BJ (cell line): ENCODE measurements around the gene CERK. TPM values are rescaled to one million over a fixed set of nuclear protein-coding genes. Genes with fewer than 3 reads are reported as not detected.

Experiments used
- CTCF ChIA-PET: fragments of 350-600 bp; formaldehyde crosslinking; extraction: SDS; loops from one replicate; lab custom pipeline; 2021; ENCODE audit warnings: antibody characterized with exemption, inconsistent platforms; lab: Yijun Ruan, JAX
- POLR2A ChIA-PET: fragments of 300-600 bp; sonication (Branson Sonifier 250); formaldehyde crosslinking; extraction: SDS; loops from one replicate; lab custom pipeline; 2021; ENCODE audit warnings: antibody characterized with exemption; lab: Charles Lee
- DNase-seq: peaks from one replicate; pipeline ENCODE4 v3.0.0-alpha.2; 2011; ENCODE audit warnings: low read depth
- H3K27me3 ChIP-seq: 2 replicates; pipeline ENCODE4 v1.6.0; 2011; ENCODE audit warnings: low read length; ENCODE audit not compliant: control insufficient read depth, insufficient read depth
- H3K36me3 ChIP-seq: 2 replicates; pipeline ENCODE4 v1.5.1; 2011; ENCODE audit warnings: low read length; ENCODE audit not compliant: control insufficient read depth, insufficient read depth
- H3K4me3 ChIP-seq: 2 replicates; pipeline ENCODE4 v1.5.1; 2011; ENCODE audit warnings: low read depth, mild to moderate bottlenecking, control low read depth, low read length
- CTCF ChIP-seq: IDR thresholded peaks from 2 replicates; pipeline ENCODE4 v1.5.1; 2011; ENCODE audit warnings: low read depth, mild to moderate bottlenecking, control low read depth, inconsistent platforms, low read length, moderate library complexity; ENCODE audit not compliant: insufficient read depth
- polyA plus RNA-seq: library from polyadenylated mRNA; depleted of rRNA; stranded (reverse); fragments of >200 nt; gene quantifications from 2 replicates; pipeline ENCODE4 v1.2.3, GENCODE V29; 2011

CERK gene
- polyA plus RNA-seq, 1 experiment, result 32.6 TPM

DNA sequence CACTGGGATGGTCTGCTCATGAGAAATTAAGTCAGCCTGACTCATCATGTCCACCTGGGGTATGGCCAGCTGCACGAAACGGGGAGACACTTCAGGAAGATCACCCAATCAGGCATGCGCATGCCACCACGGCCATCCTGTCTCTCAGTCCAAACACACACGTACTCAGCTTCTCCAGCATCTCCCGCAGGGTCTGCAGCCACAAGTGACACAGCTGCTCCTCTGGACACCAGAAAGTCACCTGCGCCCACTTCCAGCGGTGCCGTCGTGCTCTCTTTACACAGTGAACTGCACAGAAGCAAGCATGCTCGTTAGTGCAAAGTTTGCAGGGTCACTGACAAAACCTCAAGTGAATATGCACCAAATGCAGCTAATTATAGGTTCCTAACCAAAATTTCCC lies 18.1 kb downstream of the CERK start:
- Histone ChIP-seq H3K27me3 (no peaks in the 10 kb centered on the region), H3K4me3 (no peak overlapping the region), H3K36me3 (peaks cover 12% of the 10 kb centered on the region)
- no peak for TF ChIP-seq CTCF
- CTCF ChIA-PET, result no interaction called here
- DNase-seq, result no peak
- POLR2A ChIA-PET, result no interaction called here

DNA sequence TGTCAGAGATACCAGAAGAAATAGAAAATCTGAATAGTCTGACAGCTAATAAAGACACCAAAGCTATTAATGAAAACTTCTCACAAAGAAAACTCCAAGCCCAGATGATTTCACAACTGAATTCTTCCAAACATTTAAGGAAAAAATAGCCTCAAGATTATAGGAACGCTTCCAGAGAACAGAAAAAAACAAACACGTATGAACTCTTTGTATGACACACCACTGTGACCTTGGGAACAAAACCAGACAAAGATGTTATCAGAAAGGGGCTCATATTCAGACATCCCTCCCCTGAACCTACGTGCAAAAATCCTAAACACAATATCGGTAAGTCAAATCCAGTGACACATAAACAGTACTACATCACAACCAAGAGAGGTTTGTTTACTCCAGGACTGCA lies 23.5 kb downstream of the CERK start:
- no peaks in the 10 kb centered on the region for H3K27me3 ChIP-seq
- DNase-seq, result no peak
- TF ChIP-seq CTCF, result no peak
- no peak overlapping the region for H3K4me3 ChIP-seq
- peaks cover 10% of the 10 kb centered on the region for H3K36me3 ChIP-seq
- POLR2A ChIA-PET, result no interaction called here
- CTCF ChIA-PET, result no interaction called here

- ChIA-PET CTCF (interaction anchor here (1.0 kb wide), 1 partner anchor 46 kb away, joined by 3 read pairs; no protein-coding TSS in a partner anchor), POLR2A (no interaction called here)
- Histone ChIP-seq H3K4me3 (no peak overlapping the region), H3K27me3 (no peaks in the 10 kb centered on the region), H3K36me3 (peaks cover 21% of the 10 kb centered on the region)
- no peak for TF ChIP-seq CTCF
- DNase-seq, result no peak
Measured at GRCh38 chr22:46712288-46712687, 25.8 kb downstream of the CERK start.

GRCh38 chr22:46710806-46711205 lies 27.2 kb downstream of the CERK start:
- Histone ChIP-seq H3K36me3 (peaks cover 26% of the 10 kb centered on the region), H3K27me3 (no peaks in the 10 kb centered on the region), H3K4me3 (no peak overlapping the region)
- ChIA-PET CTCF (no interaction called here), POLR2A (no interaction called here)
- no peak for TF ChIP-seq CTCF
- no peak for DNase-seq

- Histone ChIP-seq H3K36me3 (peaks cover 30% of the 10 kb centered on the region), H3K27me3 (no peaks in the 10 kb centered on the region), H3K4me3 (no peak overlapping the region)
- CTCF ChIA-PET, result no interaction called here
- no peak for DNase-seq
- POLR2A ChIA-PET, result no interaction called here
- no peak for TF ChIP-seq CTCF
Measured at GRCh38 chr22:46708766-46709330, 29.2 kb downstream of the CERK start.
